HG02852 (cell line): ENCODE results near the gene RNF213.
"Not testable (repeated sequence)": the region's sequence is repeated elsewhere in the genome, so short reads cannot be mapped to it uniquely, and the experiment has no call there.

Experiments
- ATAC-seq: cut with Tn5 transposase; IDR thresholded peaks from one replicate; pipeline ENCODE4 v1.9.1; 2021; ENCODE audit warnings: mild to moderate bottlenecking, moderate library complexity; ENCODE audit not compliant: unreplicated experiment

RNF213 gene

DNA sequence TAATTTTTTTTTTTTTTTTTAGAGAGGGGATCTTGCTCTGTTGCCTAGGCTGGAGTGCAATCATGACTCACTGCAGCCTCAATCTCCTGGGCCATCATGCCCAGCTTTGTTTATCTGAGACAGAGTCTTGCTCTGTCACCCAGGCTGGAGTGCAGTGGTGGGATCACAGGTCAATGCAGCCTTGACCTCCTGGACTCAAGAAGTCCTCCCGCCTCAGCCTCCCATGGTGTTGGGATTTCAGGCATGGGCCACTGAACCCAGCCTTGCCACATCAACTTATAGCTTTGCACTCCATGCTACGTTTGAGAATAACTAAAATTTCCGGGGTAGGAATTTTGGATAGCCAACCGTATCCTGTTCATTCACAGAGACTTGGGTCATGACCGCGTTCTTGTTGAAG is 30.6 kb downstream of the RNF213 start:
- no peak for ATAC-seq

DNA sequence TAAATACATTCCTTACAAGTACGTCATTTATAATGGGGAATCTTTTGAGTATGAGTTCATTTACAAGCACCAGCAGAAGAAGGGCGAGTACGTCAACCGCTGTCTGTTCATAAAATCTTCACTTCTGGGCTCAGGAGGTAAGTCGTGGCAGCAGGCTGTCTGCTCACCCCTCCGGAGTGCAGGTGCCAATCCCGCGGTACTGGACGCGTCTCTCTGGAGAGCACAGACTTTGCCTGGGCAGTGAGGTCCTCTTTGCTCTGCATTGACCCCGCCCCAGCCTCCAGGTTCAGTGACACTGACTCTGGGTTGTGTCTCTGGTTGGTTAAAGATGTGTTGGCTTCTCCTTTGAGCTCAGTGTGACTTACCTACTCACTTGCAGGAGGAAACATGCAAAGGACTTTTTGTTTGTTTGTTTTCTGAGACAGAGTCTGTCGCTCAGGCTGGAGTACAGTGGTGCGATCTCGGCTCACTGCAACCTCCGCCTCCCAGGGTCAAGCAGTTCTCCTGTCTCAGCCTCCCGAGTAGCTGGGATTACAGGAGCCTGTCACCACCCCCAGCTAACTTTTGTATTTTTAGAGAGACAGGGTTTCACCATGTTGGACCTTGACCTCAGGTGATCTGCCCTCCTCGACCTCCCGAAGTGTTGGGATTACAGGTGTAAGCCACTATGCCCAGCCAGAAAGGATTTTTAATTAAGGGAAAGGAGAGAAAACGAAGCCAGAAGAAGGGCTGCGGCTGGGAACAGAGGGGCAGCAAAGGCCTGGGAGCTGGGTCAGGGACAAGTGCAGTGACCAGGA is 31.2 kb downstream of the RNF213 start:
- ATAC-seq: no peak

DNA sequence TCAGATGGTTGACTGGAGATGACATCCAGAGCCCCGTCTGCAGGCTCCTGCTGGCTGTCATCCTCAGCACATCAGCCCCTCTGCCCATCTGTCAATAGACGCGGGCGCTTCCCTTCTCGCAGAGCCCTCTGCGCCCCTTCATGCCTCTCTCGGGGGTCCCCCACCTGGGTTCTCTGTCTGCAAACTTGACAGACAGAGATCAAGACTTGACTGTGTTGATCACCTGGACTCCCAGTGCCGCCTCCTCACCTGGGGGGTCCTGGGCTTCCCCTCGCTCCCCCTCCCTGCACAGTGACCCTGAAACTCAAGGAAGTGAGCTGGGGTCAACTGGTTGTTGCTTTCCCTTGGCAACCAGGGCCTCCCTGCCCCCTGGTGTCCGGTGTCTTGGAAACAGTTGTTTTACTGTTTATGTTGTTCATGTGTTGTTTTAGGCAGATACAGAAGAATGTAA is 31.9 kb downstream of the RNF213 start:
- no peak for ATAC-seq

DNA sequence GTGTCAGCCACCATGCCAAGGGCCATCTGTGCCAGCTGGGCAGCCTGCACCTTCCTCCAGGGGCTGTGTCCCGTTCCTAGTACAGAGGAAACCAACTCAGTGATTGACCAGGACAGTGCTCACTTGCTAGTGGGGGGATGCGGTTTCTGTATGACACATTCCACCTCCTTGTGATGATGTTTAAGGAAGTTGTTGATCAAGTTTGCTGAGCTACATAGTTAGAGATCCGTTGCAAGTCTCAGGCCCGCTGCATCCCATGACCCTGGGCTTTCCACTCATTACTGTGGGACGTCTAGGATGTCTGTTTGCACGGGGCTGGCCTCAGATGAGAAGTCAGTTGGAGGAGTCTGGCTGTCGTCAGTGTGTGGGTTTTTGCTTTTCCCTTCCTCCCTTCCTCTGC is 33.6 kb downstream of the RNF213 start:
- no peak for ATAC-seq

DNA sequence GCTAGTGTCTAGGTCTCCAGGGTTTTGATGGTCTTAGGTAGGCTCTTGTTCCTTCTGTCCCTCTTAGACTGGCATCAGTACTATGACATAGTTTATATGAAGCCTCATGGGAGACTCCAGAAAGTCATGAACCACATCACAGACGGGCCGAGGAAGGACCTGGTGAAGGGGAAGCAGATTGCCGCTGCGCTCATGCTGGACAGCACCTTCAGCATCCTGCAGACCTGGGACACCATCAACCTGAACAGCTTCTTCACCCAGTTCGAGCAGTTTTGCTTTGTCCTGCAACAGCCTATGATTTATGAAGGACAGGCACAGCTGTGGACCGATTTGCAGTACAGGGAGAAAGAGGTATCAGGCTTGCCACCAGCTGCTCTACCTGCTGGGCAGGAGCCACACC is 34.0 kb downstream of the RNF213 start:
- no peak for ATAC-seq

DNA sequence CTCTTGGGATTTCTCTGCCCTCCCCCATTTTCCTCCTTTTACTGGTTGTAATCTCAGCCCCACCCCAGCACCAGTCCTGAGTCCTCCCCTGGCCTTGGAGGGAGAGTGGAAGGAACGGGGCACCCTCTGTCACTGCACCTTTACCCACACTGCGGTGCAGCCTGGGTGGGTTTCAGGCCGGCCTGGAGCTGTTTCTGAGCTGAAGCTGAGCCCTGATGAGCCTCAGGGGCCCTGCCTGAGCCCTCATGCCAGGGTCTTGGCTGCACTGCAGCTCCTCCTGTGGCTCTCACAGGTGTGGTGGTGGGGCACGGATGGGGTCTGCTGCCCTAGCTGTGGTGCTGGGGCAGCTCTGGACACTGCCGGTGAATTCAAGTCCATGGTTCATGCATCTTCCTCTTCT is 34.5 kb downstream of the RNF213 start:
- ATAC-seq: no peak

DNA sequence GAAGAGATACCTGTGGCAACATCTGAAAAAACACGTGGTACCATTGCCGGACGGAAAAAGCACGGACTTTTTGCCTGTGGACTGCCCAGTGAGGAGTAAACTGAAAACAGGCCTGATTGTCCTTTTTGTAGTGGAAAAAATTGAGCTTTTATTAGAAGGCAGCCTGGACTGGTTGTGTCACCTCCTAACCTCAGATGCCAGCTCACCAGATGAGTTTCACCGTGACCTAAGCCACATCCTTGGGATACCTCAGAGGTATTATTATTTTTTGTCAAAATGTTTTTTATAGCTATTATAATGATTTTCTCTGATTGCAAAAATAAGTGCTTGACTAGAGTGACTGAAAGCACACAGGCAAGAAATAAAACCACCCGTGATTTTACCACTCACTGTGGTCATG is 34.9 kb downstream of the RNF213 start:
- ATAC-seq: no peak

DNA sequence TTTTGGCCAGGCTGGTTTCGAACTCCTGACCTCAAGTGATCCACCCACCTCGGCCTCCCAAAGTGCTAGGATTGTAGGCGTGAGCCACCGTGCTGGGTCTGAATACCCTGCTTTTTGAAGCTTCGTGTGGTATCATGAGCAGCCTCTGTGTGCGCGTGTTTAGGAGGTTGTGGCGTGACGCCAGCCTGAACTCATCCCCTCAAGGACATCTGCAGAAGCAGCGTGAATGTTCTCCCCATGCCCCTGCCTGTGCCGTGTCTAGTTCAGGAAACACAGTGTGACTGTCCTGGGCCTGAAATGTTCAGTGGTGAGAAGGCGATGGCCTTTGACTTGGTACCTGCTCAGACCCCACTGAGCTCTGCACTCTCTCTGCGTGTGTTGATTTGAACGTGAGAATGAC is 35.6 kb downstream of the RNF213 start:
- ATAC-seq: no peak

DNA sequence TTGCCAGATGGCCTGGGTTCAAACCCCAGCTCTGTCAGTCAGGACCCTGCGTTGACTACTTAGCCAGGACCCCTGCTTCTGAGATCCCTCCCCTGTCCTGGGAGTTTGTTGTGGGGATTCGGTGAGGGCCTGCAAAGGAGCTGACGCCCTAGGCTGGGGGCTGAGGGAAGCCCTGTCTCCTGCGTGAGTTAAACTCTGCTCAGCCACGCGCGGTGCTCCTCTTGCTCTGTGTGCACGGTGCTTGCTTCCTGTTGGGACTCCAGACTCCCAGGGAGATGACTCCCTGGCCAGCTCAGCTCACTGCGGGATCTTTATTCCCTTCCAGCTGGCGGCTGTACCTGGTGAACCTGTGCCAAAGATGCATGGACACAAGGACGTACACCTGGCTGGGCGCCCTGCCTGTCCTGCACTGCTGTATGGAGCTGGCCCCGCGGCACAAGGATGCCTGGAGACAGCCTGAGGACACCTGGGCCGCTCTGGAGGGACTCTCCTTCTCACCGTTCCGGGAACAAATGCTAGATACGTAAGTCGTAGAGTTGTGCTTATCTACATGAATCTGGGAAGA is 37.4 kb downstream of the RNF213 start:
- no peak for ATAC-seq

DNA sequence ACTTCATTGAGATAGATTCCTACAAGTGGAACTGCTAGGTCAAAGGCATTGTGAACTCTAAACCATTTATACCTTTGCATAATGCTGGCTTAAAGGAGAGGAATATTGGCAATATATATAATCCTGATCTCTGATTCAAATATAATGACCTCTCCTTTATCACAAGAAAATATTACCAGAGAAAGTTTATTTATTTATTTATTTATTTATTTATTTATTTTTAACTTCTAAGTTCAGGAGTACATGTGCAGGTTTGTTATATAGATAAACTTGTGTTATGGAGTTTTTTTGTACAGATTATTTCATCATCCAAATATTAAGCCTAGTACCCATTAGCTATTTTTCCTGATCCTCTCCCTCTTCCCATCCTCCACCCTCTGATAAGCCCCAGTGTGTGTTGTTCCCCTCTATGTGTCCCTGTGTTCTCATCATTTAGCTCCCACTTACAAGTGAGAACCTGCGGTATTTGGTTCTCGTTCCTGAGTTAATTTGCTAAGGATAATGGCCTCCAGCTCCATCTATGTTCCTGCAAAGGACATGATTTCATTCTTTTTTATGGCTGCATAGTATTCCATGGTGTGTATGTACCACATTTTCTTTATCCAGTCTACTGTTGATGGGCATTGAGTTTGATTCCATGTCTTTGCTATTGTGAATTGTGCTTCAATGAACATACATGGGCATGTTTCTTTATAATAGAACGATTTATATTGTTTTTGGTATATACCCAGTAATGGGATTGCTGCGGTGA is 38.9 kb downstream of the RNF213 start:
- ATAC-seq: not testable (repeated sequence)

DNA sequence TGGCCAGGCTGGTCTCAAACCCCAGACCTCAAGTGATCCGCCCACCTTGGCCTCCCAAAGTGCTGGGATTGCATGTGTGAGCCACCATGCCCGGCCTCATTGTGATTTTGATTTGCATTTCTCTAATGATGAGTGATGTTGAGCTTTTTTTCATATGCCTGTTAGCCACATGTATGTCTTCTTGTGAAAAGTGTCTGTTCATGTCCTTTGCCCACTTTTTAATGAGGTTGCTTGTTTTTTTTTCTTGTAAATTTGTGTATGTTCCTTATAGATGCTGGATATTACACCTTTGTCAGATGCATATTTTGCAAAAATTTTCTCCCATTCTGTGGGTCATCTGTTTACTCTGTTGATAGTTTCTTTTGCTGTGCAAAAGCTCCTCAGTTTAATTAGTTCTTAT is 40.1 kb downstream of the RNF213 start:
- not testable (repeated sequence) for ATAC-seq

DNA sequence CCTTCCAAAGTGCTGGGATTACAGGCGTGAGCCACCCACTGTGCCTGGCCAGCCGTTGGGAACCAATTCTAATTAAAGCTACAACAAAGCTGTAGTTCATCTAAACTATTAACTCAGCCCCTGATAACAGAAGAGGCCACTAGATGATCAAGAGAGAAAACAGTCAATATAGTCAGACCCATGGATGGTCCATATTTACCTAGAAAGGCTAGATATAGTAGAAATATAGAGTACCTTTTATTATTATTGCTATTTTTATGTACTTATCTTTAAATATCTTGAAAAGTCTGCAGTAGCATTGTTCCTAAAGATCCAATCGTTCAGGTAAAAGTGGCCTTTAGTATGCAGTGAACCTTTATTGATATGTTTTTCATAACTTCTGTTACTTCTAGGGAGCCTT is 43.2 kb downstream of the RNF213 start:
- ATAC-seq: no peak

DNA sequence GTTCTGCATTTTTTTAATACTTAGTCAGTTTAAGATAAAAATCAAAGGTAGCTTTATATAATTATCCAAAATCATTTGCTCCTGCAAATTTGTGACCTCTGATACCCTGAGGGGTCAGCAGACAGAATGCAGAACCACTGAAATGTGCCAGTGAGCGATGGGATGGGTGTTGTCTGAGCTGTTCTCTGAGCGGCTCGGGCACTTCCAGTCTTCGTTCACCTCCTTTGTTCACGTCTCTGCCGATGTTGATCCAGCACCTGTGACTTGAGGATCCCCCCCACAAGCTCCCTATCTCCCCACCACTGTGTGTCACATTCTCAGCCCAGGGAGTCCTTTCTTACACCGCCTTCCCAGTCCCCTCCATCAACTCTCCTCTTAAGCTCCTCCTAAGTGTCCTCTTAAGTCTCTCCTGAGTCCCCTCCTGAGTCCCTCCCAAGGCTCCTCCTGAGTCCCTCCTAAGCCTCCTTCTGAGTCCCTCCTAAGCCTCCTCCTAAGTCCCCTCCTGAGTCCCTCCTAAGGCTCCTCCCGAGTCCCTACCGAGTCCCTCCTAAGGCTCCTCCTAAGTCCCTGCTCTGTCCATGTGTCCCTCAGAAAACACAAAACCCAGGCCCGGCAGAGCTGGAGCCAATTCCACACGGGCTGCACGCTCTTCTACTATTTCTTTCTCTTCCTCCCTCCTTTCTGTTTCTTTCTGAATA is 47.5 kb downstream of the RNF213 start:
- ATAC-seq: no peak

DNA sequence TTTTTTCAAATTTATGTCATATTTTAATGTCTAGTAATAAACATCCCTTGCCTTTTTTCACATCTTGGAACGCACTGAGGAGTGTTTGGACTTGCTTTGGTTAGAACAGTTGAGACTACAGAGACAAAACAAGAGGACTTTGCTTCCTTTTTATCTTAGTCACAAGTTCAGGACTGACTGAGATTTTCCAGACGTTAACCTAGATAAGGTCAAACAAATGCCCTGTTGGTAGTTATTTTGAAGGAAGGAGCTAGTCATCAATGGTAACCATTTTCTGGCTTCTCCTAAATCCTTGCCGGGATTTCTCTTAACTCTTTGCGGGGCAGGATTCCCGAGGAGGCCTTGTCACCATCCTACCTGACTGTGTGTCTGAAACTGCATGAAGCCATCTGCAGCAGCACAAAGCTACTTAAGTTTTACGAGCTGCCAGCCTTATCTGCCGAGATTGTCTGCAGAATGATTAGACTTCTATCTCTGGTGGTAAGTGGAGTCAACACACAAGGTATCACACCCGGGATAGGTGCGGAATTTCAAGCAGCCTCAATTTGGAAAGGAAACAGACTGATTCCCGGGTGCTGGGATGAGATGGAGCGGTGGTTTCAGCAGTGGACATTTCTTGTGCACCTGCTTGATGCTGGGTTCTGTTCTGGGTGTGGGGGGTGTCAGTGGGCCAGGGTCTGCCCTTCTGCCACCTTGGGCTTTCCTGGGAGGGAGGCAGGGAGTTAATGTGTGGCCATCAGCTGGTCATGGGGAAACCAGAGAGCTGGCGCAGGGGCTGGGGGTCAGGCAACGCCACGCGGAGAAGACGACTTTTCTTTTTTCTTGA is 48.3 kb downstream of the RNF213 start:
- no peak for ATAC-seq

DNA sequence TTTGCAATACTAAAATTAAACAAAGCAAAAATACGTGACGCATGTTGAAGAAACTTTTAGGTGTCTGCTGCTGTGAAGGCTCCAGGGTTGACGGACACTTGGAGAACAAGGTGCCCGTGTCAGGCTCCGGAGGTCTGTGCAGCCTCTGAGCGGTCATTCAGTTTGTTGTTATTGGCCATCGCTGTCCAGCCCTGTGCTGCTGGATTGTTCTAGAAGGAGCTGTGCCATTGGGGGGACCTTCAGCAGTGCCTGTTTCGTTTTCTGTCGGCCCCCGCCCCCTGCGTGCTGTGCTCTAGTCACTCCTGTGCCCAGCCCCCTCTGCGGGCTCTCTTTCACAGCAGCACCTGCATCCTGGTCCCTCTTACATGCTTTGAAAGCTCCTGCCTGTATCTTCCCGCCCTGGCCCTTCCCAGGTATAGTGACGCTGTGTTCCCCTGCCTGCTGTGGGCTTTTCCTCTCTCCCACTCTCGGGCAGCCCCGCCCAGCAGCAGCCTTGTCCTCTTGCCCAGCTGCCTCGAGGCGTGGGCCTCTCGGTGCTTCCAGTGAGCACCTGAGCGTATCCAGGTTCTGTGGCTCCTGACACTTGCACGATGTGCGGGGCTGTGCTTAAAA is 50.7 kb downstream of the RNF213 start:
- ATAC-seq: no peak

DNA sequence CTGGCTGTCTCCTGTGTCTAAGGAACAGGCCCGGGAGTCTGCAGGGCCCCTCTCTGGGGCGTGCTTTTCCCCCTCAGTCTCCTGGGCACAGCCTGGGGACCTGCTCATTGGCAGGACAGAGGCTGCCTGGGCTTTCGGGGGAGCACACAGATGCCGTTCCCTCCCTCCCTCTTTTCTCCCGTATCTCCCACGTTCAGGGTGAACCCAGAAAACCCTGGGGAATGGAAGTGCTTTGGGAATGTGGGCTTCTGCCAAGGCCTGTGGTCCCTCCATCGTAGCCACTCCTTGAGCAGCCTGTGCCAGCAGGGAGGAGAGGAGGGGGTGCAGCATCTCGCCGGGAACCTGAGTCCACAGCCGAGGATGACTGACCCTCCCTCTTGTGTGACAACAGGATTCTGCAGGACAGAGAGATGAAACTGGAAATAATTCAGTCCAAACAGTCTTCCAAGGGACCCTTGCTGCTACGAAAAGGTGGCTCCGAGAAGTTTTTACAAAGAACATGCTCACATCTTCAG is 52.0 kb downstream of the RNF213 start:
- no peak for ATAC-seq

DNA sequence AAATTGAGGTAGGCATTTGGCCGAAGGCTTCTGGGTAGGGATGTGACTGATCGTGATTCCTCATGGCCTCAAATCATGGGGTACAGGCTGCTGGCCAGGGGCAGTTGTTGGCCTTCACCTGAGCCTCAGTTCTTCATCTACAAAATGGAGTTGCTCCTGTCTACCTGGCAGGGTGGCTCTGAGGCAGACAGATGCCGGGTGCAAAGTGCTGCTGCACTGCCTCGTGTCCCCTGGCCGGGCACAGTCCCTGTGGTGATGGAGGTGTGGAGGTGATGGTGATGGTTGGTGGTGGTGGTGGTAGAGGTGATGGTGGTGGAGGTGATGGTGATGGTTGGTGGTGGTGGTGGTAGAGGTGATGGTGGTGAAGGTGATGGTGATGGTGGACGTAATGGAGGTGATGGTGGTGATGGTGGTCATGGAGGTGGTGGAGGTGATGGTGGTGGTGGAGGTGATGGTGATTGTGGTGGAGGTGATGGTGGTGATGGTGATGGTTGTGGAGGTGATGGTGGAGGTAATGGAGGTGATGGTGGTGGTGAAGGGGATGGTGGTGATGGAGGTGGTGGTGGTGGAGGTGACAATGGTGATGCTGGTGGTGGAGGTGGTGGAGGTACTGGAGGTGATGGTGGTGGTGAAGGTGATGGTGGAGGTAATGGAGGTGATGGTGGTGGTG is 52.6 kb downstream of the RNF213 start:
- no peak for ATAC-seq

DNA sequence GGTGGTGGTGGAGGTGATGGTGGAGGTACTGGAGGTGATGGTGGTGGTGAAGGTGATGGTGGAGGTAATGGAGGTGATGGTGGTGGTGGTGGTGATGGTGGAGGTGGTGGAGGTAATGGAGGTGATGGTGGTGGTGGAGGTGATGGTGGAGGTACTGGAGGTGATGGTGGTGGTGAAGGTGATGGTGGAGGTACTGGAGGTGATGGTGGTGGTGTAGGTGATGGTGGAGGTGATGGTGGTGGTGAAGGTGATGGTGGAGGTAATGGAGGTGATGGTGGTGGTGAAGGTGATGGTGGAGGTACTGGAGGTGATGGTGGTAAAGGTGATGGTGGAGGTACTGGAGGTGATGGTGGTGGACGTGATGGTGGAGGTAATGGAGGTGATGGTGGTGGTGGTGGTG is 53.3 kb downstream of the RNF213 start:
- ATAC-seq: not testable (repeated sequence)

DNA sequence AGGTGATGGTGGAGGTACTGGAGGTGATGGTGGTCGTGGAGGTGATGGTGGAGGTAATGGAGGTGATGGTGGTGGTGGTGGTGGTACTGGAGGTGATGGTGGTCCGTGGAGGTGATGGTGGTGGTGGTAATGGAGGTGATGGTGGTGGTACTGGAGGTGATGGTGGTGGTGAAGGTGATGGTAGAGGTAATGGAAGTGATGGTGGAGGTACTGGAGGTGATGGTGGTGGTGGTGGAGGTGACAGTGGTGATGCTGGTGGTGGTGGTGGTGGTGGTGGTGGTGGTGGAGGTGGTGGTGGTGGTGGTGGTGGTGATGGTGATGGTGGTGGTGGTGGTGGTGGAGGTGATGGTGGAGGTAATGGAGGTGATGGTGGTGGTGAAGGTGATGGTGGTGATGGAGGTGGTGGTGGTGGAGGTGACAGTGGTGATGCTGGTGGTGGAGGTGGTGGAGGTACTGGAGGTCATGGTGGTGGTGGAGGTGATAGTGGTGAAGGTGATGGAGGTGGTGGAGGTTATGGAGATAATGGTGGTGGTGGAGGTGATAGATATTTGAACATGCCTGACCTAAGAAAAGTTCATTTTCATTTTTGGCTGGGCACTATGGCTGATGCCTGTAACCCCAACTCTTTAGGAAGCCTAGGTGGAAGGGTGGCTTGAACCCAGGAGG is 55.0 kb downstream of the RNF213 start:
- ATAC-seq: no peak
